Glomerular visceral epithelial cell (primary cell): ENCODE measurements around the gene STYX.
"Not testable (repeated sequence)": the region's sequence is repeated elsewhere in the genome, so short reads cannot be mapped to it uniquely, and the experiment has no call there.

Source experiments
- DNase-seq: peaks from one replicate; pipeline ENCODE4 v3.0.0-alpha.2; 2016; ENCODE audit errors: extremely low spot score

The STYX gene

DNA sequence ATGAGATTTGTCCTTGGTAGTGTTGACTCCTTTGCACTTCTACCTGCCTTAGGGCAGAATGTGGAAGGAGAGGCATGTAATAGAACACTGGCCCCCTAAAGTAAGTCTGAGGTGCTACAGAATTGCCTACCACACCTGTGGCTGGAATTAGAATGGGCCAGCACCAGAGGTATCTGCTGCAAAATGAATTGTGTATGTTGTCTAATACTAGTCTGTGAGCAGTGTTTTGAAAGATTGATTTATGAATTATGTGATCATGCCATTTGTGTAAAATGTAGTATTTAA, 5.7 kb upstream of the STYX start:
- no peak for DNase-seq

DNA sequence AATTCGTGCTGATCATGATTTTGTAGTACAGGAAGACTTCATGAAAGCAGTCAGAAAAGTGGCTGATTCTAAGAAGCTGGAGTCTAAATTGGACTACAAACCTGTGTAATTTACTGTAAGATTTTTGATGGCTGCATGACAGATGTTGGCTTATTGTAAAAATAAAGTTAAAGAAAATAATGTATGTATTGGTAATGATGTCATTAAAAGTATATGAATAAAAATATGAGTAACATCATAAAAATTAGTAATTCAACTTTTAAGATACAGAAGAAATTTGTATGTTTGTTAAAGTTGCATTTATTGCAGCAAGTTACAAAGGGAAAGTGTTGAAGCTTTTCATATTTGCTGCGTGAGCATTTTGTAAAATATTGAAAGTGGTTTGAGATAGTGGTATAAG, 2.5 kb upstream of the STYX start:
- DNase-seq: not testable (repeated sequence)

- not testable (repeated sequence) for DNase-seq
Measured at GRCh38 chr14:52729035-52729434, 931 bp upstream of the STYX start.

- no peak for DNase-seq
Measured at GRCh38 chr14:52729585-52729924, 411 bp upstream of the STYX start.

DNA sequence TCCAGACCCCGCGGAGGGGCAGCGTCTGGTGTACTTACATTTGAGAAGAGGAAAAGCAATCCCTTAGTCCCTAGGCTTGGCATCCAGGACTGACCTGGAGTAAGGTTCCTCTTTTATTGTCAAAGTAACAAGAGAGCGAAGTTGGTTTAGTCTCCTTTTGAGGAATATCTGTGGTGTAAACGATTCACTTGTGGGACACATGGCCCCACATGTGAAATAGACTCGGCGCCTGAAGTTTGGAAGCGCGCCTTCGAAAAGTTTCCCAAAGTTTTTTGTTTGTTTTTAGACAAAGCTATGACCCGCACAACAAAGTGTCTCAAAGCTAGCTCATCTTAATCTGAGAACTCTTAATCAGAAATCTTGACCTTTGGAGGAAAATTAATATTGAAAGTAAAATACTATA, 744 bp downstream of the STYX start:
- DNase-seq: no peak

GRCh38 chr14:52733824-52734223, 3.9 kb downstream of the STYX start:
- DNase-seq: no peak

- no peak for DNase-seq
Measured at GRCh38 chr14:52735921-52736489, 6.0 kb downstream of the STYX start.

- no peak for DNase-seq
Measured at GRCh38 chr14:52738409-52738808, 8.4 kb downstream of the STYX start.

DNA sequence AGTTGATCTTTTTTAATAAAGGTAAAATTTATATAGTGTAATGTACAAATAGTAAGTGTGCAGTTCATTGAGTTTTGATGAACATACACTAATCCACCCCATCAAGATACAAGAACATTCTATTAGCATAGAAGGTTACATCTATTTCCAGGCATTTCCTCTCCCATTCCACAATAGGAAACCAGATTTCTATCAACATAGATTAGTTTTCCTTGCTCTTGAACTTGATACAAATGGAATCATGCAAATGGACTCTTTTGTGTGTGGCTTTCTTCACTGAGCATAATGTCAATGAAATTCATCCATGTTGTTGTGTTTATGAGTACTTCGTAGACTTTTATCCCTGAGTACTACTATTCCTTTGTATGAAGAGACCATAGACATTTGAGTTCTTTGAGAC, 10.8 kb downstream of the STYX start:
- no peak for DNase-seq

GRCh38 chr14:52741865-52742264, 11.9 kb downstream of the STYX start:
- no peak for DNase-seq

GRCh38 chr14:52748647-52749292, 18.8 kb downstream of the STYX start:
- no peak for DNase-seq

DNA sequence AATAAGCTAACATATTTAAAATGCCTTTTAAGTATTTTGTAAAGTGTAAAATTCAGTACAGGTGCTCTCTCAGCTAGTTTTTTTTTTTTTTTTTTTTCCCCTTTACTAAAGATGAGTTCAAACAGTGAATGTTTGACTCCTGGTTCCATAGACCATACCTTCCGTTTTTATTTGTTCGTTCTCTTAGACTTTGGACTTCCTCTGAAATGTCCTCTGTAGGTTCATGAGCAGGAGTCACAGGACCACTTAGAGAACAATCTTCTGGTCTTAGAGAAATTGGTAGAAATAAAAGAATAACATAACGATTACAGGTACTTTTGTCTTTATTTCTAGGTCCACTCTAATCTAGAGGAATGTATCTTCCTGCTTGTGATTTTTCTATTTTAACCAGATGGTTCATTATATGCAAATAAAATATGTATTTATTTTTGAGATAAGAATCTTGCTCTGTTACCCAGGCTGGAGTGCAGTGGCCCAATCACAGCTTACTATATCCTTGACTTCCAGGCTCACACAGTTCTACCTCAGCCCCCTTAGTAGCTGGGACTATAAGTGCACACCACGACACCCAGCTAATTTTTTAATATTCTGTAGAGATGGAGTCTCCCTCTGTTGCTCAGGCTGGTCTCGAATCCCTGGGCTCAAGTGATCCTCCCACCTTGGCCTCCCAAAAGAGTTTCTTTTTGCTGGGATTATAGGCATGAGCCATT, 25.8 kb downstream of the STYX start:
- no peak for DNase-seq

- no peak for DNase-seq
Measured at GRCh38 chr14:52759145-52759544, 29.2 kb downstream of the STYX start.

DNA sequence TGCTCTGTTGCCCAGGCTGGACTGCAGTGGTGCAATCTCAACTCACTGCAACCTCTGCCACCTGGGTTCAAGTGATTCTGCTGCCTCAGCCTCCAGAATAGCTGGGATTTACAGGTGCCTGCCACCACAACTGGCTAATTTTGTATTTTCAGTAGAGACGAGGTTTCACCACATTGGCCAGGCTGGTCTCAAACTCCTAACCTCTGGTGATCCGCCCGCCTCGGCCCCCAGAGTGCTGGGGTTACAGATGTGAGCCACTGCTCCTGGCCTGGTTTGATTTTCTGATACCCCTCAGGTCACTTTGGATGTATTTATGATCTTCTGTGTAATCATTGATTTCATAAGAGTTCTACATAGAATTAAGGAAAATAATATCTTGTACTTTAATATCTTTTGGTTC, 33.0 kb downstream of the STYX start:
- DNase-seq: not testable (repeated sequence)

DNA sequence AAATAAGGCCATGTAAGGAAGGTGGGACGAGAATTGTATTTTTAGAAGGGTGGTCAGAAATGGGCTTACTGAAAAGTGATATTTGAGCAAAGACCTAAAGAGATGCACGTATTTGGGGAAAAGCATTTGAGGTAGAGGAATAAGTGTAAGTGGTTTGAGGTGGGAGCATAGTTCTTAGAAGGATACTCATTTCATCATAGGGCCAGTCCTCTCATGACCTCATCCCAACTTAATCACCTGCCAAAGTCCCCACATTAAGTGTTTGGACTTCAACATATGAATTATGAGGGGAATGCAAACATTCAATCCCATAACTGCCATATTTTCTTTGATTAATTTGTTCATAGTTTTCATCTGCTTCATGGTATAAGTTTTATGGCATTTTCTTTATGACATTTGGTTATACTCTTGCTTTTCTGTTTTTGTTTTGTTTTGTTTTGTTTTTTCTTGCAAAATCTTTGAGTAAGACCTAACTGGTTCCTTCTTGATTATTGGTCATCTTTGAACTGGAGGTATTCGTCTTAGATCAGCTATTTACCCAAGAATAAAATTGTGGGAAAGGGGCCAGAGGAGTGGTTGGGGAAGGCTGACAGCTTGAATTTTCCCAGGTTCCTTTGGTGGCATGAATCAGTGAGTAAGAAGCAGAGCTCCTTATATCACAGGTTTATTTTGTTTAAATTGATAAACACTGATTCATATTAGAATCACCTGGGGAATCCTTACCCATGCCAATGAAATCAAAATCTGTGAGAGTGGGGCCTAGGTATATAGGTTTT, 37.3 kb downstream of the STYX start:
- no peak for DNase-seq

DNA sequence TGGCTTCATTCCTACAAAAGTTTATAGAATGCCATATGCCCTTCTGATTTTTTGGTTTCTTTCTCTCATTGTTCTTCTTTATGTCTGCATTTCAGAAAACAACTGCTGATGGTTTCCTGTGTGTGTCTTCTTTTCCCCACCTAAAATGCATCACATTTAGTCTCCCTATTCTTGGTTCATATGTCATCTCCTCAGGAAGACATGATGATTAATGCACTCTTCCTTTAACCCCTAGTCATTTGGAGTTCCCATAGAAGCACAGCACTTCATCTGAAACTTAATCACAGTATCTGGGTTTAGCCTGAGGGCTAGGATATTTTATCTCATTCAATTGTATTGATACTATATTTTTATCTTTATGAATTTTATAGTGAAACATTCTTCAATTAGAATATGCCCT, 39.9 kb downstream of the STYX start:
- DNase-seq: no peak

GRCh38 chr14:52776816-52777215, 46.9 kb downstream of the STYX start:
- no peak for DNase-seq

DNA sequence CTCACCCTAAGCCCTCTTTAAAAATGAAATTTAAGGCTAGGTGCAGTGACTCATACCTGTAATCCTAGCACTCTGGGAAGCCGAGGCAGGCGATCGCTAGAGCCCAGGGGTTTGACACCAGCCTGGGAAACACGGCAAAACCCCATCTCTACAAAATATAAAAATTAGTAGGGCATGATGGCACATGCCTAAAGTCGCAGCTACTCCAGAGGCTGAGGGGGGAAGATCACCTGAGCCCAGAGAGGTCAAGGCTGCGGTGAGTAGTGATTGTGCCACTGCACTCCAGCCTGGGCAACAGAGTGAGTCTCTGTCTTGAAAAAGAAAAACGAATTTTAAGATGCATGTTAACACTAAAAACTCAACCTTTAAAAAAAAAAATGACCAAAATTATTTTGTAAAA, 48.7 kb downstream of the STYX start:
- DNase-seq: no peak

- DNase-seq: no peak
Measured at GRCh38 chr14:52780893-52781292, 50.9 kb downstream of the STYX start.

GRCh38 chr14:52781629-52782028, 51.7 kb downstream of the STYX start:
- no peak for DNase-seq

- DNase-seq: no peak
Measured at GRCh38 chr14:52783206-52783605, 53.2 kb downstream of the STYX start.

GRCh38 chr14:52786887-52787286, 56.9 kb downstream of the STYX start:
- DNase-seq: no peak

- DNase-seq: no peak
Measured at GRCh38 chr14:52789118-52789517, 59.2 kb downstream of the STYX start.
